ENCODE measurements around the gene LRRC36.

Gene LRRC36

GRCh38 chr16:67299269-67299668 lies 27.3 kb upstream of the LRRC36 start:
- WGBS = 96% methylated on average over 15 of the region's 15 CpGs
- H3K27me3 ChIP-seq (ENCODE audit: insufficient read depth, low read length) = peaks cover 3% of the 10 kb centered on the region; the same call in 1 of the 2 replicates
- H3K4me1 ChIP-seq (ENCODE audit: insufficient read depth, low read length) = no peaks in the 10 kb centered on the region; the same call in 1 of the 2 replicates
- no peaks in the 10 kb centered on the region for H3K9me3 ChIP-seq (ENCODE audit: insufficient read depth, low read depth, low read length)
- no peaks in the 10 kb centered on the region for H3K36me3 ChIP-seq (ENCODE audit: insufficient read depth, low read length)
- no peak overlapping the region for H3K27ac ChIP-seq (ENCODE audit: low read depth, low read length)
- no peak overlapping the region for H3K4me3 ChIP-seq (ENCODE audit: low read length)
- H3K9ac ChIP-seq (ENCODE audit: low read depth, low read length) = no peak overlapping the region

- WGBS = 88% methylated on average over 10 of the region's 11 CpGs
- no peak overlapping the region for H3K9ac ChIP-seq (ENCODE audit: low read depth, low read length)
- no peaks in the 10 kb centered on the region for H3K36me3 ChIP-seq (ENCODE audit: insufficient read depth, low read length)
- H3K4me1 ChIP-seq (ENCODE audit: insufficient read depth, low read length) = no peaks in the 10 kb centered on the region; the same call in 1 of the 2 replicates
- no peaks in the 10 kb centered on the region for H3K9me3 ChIP-seq (ENCODE audit: insufficient read depth, low read depth, low read length)
- H3K27me3 ChIP-seq (ENCODE audit: insufficient read depth, low read length) = peaks cover 3% of the 10 kb centered on the region; the same call in 1 of the 2 replicates
- H3K4me3 ChIP-seq (ENCODE audit: low read length) = no peak overlapping the region
- H3K27ac ChIP-seq (ENCODE audit: low read depth, low read length) = no peak overlapping the region
These were observed 25.4 kb upstream of the LRRC36 start for GRCh38 chr16:67301080-67301782.

- peaks cover 1% of the 10 kb centered on the region; the same call in 1 of the 2 replicates for H3K27me3 ChIP-seq (ENCODE audit: insufficient read depth, low read length)
- H3K9me3 ChIP-seq (ENCODE audit: insufficient read depth, low read depth, low read length) = no peaks in the 10 kb centered on the region
- H3K4me3 ChIP-seq (ENCODE audit: low read length) = no peak overlapping the region
- H3K27ac ChIP-seq (ENCODE audit: low read depth, low read length) = no peak overlapping the region
- H3K9ac ChIP-seq (ENCODE audit: low read depth, low read length) = no peak overlapping the region
- no peaks in the 10 kb centered on the region; the same call in 1 of the 2 replicates for H3K4me1 ChIP-seq (ENCODE audit: insufficient read depth, low read length)
- no peaks in the 10 kb centered on the region for H3K36me3 ChIP-seq (ENCODE audit: insufficient read depth, low read length)
- 90% methylated on average over 7 of the region's 7 CpGs for WGBS
These were observed 24.5 kb upstream of the LRRC36 start for GRCh38 chr16:67302076-67302475.

GRCh38 chr16:67302970-67303369 lies 23.6 kb upstream of the LRRC36 start:
- H3K27me3 ChIP-seq (ENCODE audit: insufficient read depth, low read length) = no peaks in the 10 kb centered on the region; the same call in 1 of the 2 replicates
- 71% methylated on average over 8 of the region's 8 CpGs for WGBS
- no peaks in the 10 kb centered on the region for H3K9me3 ChIP-seq (ENCODE audit: insufficient read depth, low read depth, low read length)
- no peak overlapping the region for H3K27ac ChIP-seq (ENCODE audit: low read depth, low read length)
- H3K4me3 ChIP-seq (ENCODE audit: low read length) = no peak overlapping the region
- H3K4me1 ChIP-seq (ENCODE audit: insufficient read depth, low read length) = no peaks in the 10 kb centered on the region; the same call in 1 of the 2 replicates
- H3K9ac ChIP-seq (ENCODE audit: low read depth, low read length) = no peak overlapping the region
- H3K36me3 ChIP-seq (ENCODE audit: insufficient read depth, low read length) = no peaks in the 10 kb centered on the region

DNA sequence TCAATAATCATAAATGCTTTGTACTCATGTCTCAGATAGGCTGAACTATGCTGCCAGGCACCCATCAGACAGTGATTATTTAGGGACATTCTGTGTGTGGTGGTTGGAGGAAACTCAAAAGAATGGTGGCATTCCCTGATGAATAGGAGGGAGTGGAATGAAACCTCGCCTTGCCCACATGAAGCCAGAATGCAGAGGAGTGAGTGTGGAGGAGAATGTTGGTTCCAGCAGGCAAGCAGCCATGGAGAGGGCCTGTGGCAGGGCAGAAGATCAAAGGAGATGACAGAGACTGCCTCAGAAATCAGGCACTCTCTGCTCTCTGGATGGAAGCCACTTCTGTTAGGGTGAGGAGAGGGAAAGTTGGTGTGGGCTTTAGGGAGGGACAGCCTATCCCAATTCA lies 22.6 kb upstream of the LRRC36 start:
- no peak overlapping the region for H3K9ac ChIP-seq (ENCODE audit: low read depth, low read length)
- no peak overlapping the region for H3K4me3 ChIP-seq (ENCODE audit: low read length)
- H3K36me3 ChIP-seq (ENCODE audit: insufficient read depth, low read length) = no peaks in the 10 kb centered on the region
- no peaks in the 10 kb centered on the region; the same call in 1 of the 2 replicates for H3K4me1 ChIP-seq (ENCODE audit: insufficient read depth, low read length)
- no peaks in the 10 kb centered on the region for H3K9me3 ChIP-seq (ENCODE audit: insufficient read depth, low read depth, low read length)
- H3K27ac ChIP-seq (ENCODE audit: low read depth, low read length) = no peak overlapping the region
- H3K27me3 ChIP-seq (ENCODE audit: insufficient read depth, low read length) = no peaks in the 10 kb centered on the region; the same call in 1 of the 2 replicates
- WGBS = 86% methylated on average over 1 of the region's 1 CpG

DNA sequence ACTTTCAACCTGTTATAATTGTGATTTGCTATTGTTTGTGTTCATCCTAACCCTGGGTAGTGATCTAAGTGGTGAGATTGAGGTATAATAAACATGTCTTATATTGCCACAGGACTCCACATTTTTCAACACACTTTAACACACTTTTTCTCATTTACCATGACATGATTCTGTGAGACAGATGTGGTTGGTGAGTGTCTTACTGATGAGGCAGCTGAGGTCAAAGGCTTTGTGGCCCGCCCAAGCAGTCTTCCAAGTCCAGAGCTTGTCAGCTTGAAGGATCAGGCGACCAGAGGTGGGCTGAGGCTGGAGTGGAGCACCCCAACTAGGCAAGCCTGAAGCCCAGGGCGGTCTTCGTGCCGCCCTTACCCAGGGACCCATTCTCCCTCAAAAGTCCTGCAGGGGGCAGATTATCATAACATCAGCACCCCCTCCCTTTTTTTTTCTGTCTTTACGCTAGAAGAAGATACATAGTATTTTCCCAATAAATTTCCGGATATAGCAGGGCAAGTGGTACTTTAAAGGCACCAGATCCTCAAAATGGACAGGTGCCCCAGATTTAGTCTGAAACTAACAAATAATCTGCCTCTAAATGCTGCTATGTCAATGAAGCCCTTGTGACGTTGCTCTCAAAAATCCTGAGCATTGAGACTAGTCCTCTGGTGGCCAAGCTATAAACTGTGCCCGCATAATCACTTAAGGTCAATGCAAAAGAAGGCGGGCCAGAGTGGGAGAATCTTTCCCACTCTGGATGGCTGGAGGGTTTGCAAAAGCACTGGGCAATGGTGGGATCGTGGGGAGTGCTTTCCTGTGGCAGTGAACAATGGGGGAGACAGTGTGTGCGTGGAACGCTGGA lies 21.2 kb upstream of the LRRC36 start:
- H3K27ac ChIP-seq (ENCODE audit: low read depth, low read length) = no peak overlapping the region
- no peaks in the 10 kb centered on the region for H3K9me3 ChIP-seq (ENCODE audit: insufficient read depth, low read depth, low read length)
- no peak overlapping the region for H3K9ac ChIP-seq (ENCODE audit: low read depth, low read length)
- no peaks in the 10 kb centered on the region; the same call in 1 of the 2 replicates for H3K4me1 ChIP-seq (ENCODE audit: insufficient read depth, low read length)
- 89% methylated on average over 13 of the region's 13 CpGs for WGBS
- H3K36me3 ChIP-seq (ENCODE audit: insufficient read depth, low read length) = no peaks in the 10 kb centered on the region
- H3K4me3 ChIP-seq (ENCODE audit: low read length) = no peak overlapping the region
- H3K27me3 ChIP-seq (ENCODE audit: insufficient read depth, low read length) = no peaks in the 10 kb centered on the region; the same call in 1 of the 2 replicates

DNA sequence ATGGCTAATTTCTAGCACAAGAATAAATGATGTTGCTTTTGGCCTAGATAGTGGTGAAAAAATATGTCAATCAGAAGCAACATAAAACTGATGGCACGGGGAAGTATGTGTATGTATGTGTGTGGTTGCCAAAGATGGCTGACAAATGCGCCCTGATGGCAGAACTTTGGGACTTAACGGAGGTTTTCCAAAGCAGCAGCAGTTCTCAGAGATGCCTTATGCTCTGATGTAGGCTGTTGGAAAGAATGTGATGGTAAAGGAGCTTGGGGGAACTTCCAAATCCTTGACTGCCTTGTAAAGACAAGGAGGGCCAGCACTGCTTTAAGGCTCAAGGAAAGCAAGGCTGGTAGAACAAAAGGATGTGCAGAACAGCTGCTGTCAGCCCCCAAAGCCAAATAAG lies 16.1 kb upstream of the LRRC36 start:
- Histone ChIP-seq H3K27me3 (ENCODE audit: insufficient read depth, low read length) (no peaks in the 10 kb centered on the region), H3K36me3 (ENCODE audit: insufficient read depth, low read length) (no peaks in the 10 kb centered on the region), H3K9me3 (ENCODE audit: insufficient read depth, low read depth, low read length) (no peaks in the 10 kb centered on the region), H3K27ac (ENCODE audit: low read depth, low read length) (no peak overlapping the region), H3K4me1 (ENCODE audit: insufficient read depth, low read length) (no peaks in the 10 kb centered on the region), H3K9ac (ENCODE audit: low read depth, low read length) (no peak overlapping the region), H3K4me3 (ENCODE audit: low read length) (no peak overlapping the region)
- 93% methylated on average over 3 of the region's 3 CpGs for WGBS

- WGBS = 95% methylated on average over 5 of the region's 5 CpGs
- H3K36me3 ChIP-seq (ENCODE audit: insufficient read depth, low read length) = no peaks in the 10 kb centered on the region
- H3K9ac ChIP-seq (ENCODE audit: low read depth, low read length) = no peak overlapping the region
- H3K27ac ChIP-seq (ENCODE audit: low read depth, low read length) = no peak overlapping the region
- H3K27me3 ChIP-seq (ENCODE audit: insufficient read depth, low read length) = no peaks in the 10 kb centered on the region
- H3K4me3 ChIP-seq (ENCODE audit: low read length) = no peak overlapping the region
- no peaks in the 10 kb centered on the region for H3K4me1 ChIP-seq (ENCODE audit: insufficient read depth, low read length)
- no peaks in the 10 kb centered on the region for H3K9me3 ChIP-seq (ENCODE audit: insufficient read depth, low read depth, low read length)
These were observed 14.8 kb upstream of the LRRC36 start for GRCh38 chr16:67311607-67312488.

- H3K27ac ChIP-seq (ENCODE audit: low read depth, low read length) = no peak overlapping the region
- no peak overlapping the region for H3K4me3 ChIP-seq (ENCODE audit: low read length)
- H3K27me3 ChIP-seq (ENCODE audit: insufficient read depth, low read length) = no peaks in the 10 kb centered on the region
- no peak overlapping the region for H3K9ac ChIP-seq (ENCODE audit: low read depth, low read length)
- no peaks in the 10 kb centered on the region for H3K9me3 ChIP-seq (ENCODE audit: insufficient read depth, low read depth, low read length)
- no peaks in the 10 kb centered on the region for H3K4me1 ChIP-seq (ENCODE audit: insufficient read depth, low read length)
- H3K36me3 ChIP-seq (ENCODE audit: insufficient read depth, low read length) = no peaks in the 10 kb centered on the region
These were observed 13.9 kb upstream of the LRRC36 start for GRCh38 chr16:67312719-67313118.

- Histone ChIP-seq H3K4me3 (ENCODE audit: low read length) (no peak overlapping the region), H3K9me3 (ENCODE audit: insufficient read depth, low read depth, low read length) (no peaks in the 10 kb centered on the region), H3K9ac (ENCODE audit: low read depth, low read length) (no peak overlapping the region), H3K4me1 (ENCODE audit: insufficient read depth, low read length) (no peaks in the 10 kb centered on the region), H3K27me3 (ENCODE audit: insufficient read depth, low read length) (peaks cover 11% of the 10 kb centered on the region; the same call in 1 of the 2 replicates), H3K27ac (ENCODE audit: low read depth, low read length) (no peak overlapping the region), H3K36me3 (ENCODE audit: insufficient read depth, low read length) (no peaks in the 10 kb centered on the region)
These were observed 8.8 kb upstream of the LRRC36 start for GRCh38 chr16:67317853-67318252.

All from HUES64 (cell line).